Activated CD4-positive, alpha-beta T cell treated with anti-CD3 and anti-CD28 coated beads, Interleukin-2, amount 10 ng/mL, durations not matched to agents 24 days and 14 days (primary cell): Measurements from ENCODE around the gene PRKCA. TPM values are rescaled to one million over a fixed set of nuclear protein-coding genes. Genes with fewer than 3 reads are reported as not detected.
"Not testable (repeated sequence)": the region's sequence is repeated elsewhere in the genome, so short reads cannot be mapped to it uniquely, and the experiment has no call there.

Experiments used
- DNase-seq: peaks from one replicate; pipeline ENCODE4 v3.0.0; 2022
- H3K27ac Mint-ChIP-seq: one replicate; pipeline ENCODE4 v1.8.0; 2022; ENCODE audit warnings: mild to moderate bottlenecking, mixed read lengths
- H3K27me3 Mint-ChIP-seq: one replicate; pipeline ENCODE4 v1.8.0; 2022; ENCODE audit warnings: mixed read lengths
- H3K36me3 Mint-ChIP-seq: one replicate; pipeline ENCODE4 v1.8.0; 2022; ENCODE audit warnings: low read depth, mild to moderate bottlenecking, mixed read lengths
- H3K4me1 Mint-ChIP-seq: one replicate; pipeline ENCODE4 v1.8.0; 2021; ENCODE audit warnings: mixed read lengths
- H3K4me3 Mint-ChIP-seq: one replicate; pipeline ENCODE4 v1.8.0; 2022; ENCODE audit warnings: mild to moderate bottlenecking, moderate library complexity, mixed read lengths
- H3K9me3 Mint-ChIP-seq: one replicate; pipeline ENCODE4 v1.8.0; 2021; ENCODE audit warnings: mixed read lengths
- intact Hi-C: fragments of 100-400 bp; cut with micrococcal nuclease; formaldehyde crosslinking; loops from one replicate; pipeline ENCODE4 v1.15.1; 2023
- total RNA-seq: library from RNA; stranded (reverse); gene quantifications from 2 replicates; pipeline ENCODE4 v1.2.3, GENCODE V29; 2022

Gene PRKCA
- total RNA-seq = 164 TPM in 2 replicates

DNA sequence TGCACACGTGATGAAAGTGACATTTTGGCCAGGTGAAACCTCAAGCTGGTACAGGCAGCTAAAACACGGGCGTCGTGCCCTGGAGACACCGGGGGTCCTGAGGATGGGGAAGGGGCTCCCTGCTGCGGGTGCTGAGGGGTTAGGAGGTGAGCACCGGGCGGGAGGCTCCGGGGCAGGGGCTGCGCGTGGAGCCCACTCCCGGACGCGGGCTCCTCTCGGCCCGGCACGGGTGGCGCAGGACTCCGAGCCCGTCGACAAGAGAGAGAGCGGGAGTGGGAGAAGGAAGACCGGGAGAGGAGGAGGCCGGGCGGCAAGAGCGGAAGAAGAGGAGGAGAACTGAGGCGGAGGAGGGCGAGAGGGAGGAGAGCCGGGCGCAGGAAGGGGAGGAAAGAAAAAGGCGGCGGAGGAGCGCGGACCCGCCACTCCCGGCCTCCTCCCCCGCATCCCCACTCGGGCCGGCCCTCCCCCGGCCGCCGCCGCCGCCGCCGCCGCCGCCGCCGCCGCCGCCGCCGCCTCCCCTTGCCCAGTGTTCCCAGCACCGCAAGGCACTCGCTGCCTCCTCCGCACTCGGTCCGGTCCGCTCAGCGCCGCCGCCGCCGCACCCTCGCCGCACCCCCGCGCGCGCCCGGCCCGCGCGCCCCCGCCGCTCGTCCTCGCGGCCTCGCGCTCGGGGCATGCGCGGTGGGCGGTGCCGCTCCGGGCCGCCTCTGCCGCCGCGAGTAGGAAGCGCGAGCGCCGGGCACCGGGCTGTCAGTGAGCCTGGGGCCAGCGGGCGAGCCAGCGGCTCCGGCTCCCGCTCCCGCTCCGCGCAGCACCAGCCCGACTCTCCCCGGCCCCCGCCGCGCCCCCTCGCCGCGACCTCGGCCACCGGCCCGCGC lies at the start of gene PRKCA:
Gene PRKCA, plus strand, starts transcription at position 750 of the 878 bp plus-strand sequence.
- intact Hi-C loops = loop anchor here (5.0 kb wide), 2 partner anchors 45 to 365 kb away; no protein-coding TSS in a partner anchor
- no peaks in the 10 kb centered on the region for H3K27me3 Mint-ChIP-seq
- H3K4me1 Mint-ChIP-seq = peaks cover 44% of the 10 kb centered on the region
- peak within 1 kb of the TSS; percentile 96 for H3K4me3 Mint-ChIP-seq
- DNase-seq = peak; percentile 94
- no peaks in the 10 kb centered on the region for H3K9me3 Mint-ChIP-seq
- peak within 1 kb of the TSS; percentile 98 for H3K27ac Mint-ChIP-seq
- H3K36me3 Mint-ChIP-seq = peaks cover 29% of the 10 kb centered on the region

- DNase-seq, H3K9me3 Mint-ChIP-seq, intact Hi-C loops, H3K36me3 Mint-ChIP-seq, H3K27me3 Mint-ChIP-seq, H3K4me3 Mint-ChIP-seq, H3K27ac Mint-ChIP-seq: not testable (repeated sequence)
- peaks cover 15% of the 10 kb centered on the region for H3K4me1 Mint-ChIP-seq
Observed at GRCh38 chr17:66253458-66253857, 49.0 kb upstream of the PRKCA start.

DNA sequence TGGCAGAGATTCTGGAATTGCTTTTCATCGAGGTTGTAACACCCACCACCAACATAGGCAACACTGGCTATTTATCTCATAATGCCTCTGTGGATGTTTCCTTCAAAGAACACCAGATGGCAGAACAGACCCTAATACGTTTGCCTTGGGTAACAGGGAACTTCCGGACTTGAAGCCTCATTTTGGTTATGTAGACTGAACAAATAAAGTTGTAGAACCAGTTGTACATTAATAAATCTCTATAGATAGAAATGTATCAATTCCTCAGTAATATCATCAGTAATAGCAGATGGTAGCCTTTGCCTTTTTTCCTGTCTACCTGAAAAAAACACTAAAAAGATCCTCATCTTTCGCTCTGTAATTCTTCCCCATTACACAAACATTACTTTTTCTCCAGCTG lies 47.3 kb upstream of the PRKCA start:
- H3K27me3 Mint-ChIP-seq = no peaks in the 10 kb centered on the region
- intact Hi-C loops = loop anchor here (1.0 to 5.0 kb wide), 6 partner anchors 47 to 418 kb away; partner anchors contain the start of gene PRKCA
- H3K9me3 Mint-ChIP-seq = no peaks in the 10 kb centered on the region
- peak overlapping the region; percentile 66 for H3K4me3 Mint-ChIP-seq
- peak overlapping the region; percentile 52 for H3K27ac Mint-ChIP-seq
- H3K36me3 Mint-ChIP-seq = no peaks in the 10 kb centered on the region
- H3K4me1 Mint-ChIP-seq = peaks cover 15% of the 10 kb centered on the region
- peak; percentile 84 for DNase-seq

GRCh38 chr17:66255527-66255971 lies 46.9 kb upstream of the PRKCA start:
- Mint-ChIP-seq H3K36me3 (no peaks in the 10 kb centered on the region), H3K4me3 (peak overlapping the region; percentile 66)
- DNase-seq = peak; percentile 65

GRCh38 chr17:66260275-66260674 lies 42.1 kb upstream of the PRKCA start:
- Mint-ChIP-seq H3K36me3 (no peaks in the 10 kb centered on the region), H3K27me3 (peaks cover 8% of the 10 kb centered on the region), H3K27ac (no peak overlapping the region), H3K4me3 (no peak overlapping the region), H3K9me3 (no peaks in the 10 kb centered on the region), H3K4me1 (peaks cover 17% of the 10 kb centered on the region)
- intact Hi-C loops = no loop called here
- DNase-seq = no peak

More at GRCh38 chr17:66255527-66255971, 46.9 kb upstream of the PRKCA start:
- Mint-ChIP-seq H3K27ac (peak overlapping the region; percentile 52), H3K9me3 (no peaks in the 10 kb centered on the region), H3K27me3 (no peaks in the 10 kb centered on the region), H3K4me1 (peaks cover 14% of the 10 kb centered on the region)
- intact Hi-C loops = loop anchor here (1.0 to 5.0 kb wide), 6 partner anchors 47 to 418 kb away; partner anchors contain the start of gene PRKCA

GRCh38 chr17:66260688-66261087 lies 41.7 kb upstream of the PRKCA start:
- H3K4me1 Mint-ChIP-seq = peaks cover 12% of the 10 kb centered on the region
- no peaks in the 10 kb centered on the region for H3K36me3 Mint-ChIP-seq
- H3K9me3 Mint-ChIP-seq = no peaks in the 10 kb centered on the region
- no peak overlapping the region for H3K27ac Mint-ChIP-seq
- intact Hi-C loops = no loop called here
- H3K4me3 Mint-ChIP-seq = no peak overlapping the region
- no peak for DNase-seq
- peaks cover 8% of the 10 kb centered on the region for H3K27me3 Mint-ChIP-seq

DNA sequence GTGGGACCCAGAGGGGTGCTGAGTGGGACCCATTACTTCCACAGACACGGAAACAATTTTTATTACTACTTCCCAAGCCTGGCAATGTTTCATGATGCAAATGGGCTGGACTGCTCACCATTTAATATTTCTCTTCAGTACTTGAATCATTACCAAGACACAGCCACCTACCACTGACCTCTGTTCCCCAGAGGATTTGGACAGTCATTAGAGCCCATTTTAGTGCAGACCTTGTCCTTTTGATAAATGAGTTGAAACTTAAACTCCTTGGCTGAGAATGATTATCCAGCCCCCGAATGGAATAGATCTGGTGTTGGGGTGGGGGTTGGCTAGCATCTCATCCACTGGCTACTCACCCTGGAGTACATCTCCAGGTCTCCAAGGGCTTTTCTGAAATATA lies 39.6 kb upstream of the PRKCA start:
- no peaks in the 10 kb centered on the region for H3K36me3 Mint-ChIP-seq
- intact Hi-C loops = no loop called here
- no peak for DNase-seq
- H3K9me3 Mint-ChIP-seq = no peaks in the 10 kb centered on the region
- H3K4me3 Mint-ChIP-seq = no peak overlapping the region
- H3K27me3 Mint-ChIP-seq = peaks cover 12% of the 10 kb centered on the region
- H3K4me1 Mint-ChIP-seq = peaks cover 9% of the 10 kb centered on the region
- no peak overlapping the region for H3K27ac Mint-ChIP-seq

- H3K9me3 Mint-ChIP-seq = no peaks in the 10 kb centered on the region
- no peak for DNase-seq
- H3K27me3 Mint-ChIP-seq = peaks cover 15% of the 10 kb centered on the region
- peaks cover 9% of the 10 kb centered on the region for H3K4me1 Mint-ChIP-seq
- no peaks in the 10 kb centered on the region for H3K36me3 Mint-ChIP-seq
- intact Hi-C loops = no loop called here
- no peak overlapping the region for H3K4me3 Mint-ChIP-seq
- H3K27ac Mint-ChIP-seq = no peak overlapping the region
Observed at GRCh38 chr17:66264696-66265095, 37.7 kb upstream of the PRKCA start.

- peaks cover 20% of the 10 kb centered on the region for H3K27me3 Mint-ChIP-seq
- no peak for DNase-seq
- no peak overlapping the region for H3K27ac Mint-ChIP-seq
- peaks cover 11% of the 10 kb centered on the region for H3K4me1 Mint-ChIP-seq
- H3K36me3 Mint-ChIP-seq = no peaks in the 10 kb centered on the region
- peaks cover 4% of the 10 kb centered on the region for H3K9me3 Mint-ChIP-seq
- intact Hi-C loops = no loop called here
- no peak overlapping the region for H3K4me3 Mint-ChIP-seq
Observed at GRCh38 chr17:66268247-66268927, 34.0 kb upstream of the PRKCA start.

- intact Hi-C loops = no loop called here
- Mint-ChIP-seq H3K36me3 (no peaks in the 10 kb centered on the region), H3K4me1 (peaks cover 2% of the 10 kb centered on the region)
Observed at GRCh38 chr17:66270106-66270505, 32.3 kb upstream of the PRKCA start.

GRCh38 chr17:66271512-66271911 lies 30.9 kb upstream of the PRKCA start:
- H3K4me1 Mint-ChIP-seq = peaks cover 4% of the 10 kb centered on the region
- peaks cover 19% of the 10 kb centered on the region for H3K27me3 Mint-ChIP-seq
- no peak for DNase-seq
- H3K27ac Mint-ChIP-seq = no peak overlapping the region
- intact Hi-C loops = no loop called here
- no peak overlapping the region for H3K4me3 Mint-ChIP-seq
- H3K9me3 Mint-ChIP-seq = peaks cover 4% of the 10 kb centered on the region
- H3K36me3 Mint-ChIP-seq = no peaks in the 10 kb centered on the region

More at GRCh38 chr17:66270106-66270505, 32.3 kb upstream of the PRKCA start:
- H3K4me3 Mint-ChIP-seq = no peak overlapping the region
- peaks cover 17% of the 10 kb centered on the region for H3K27me3 Mint-ChIP-seq
- peaks cover 4% of the 10 kb centered on the region for H3K9me3 Mint-ChIP-seq
- H3K27ac Mint-ChIP-seq = no peak overlapping the region
- no peak for DNase-seq

DNA sequence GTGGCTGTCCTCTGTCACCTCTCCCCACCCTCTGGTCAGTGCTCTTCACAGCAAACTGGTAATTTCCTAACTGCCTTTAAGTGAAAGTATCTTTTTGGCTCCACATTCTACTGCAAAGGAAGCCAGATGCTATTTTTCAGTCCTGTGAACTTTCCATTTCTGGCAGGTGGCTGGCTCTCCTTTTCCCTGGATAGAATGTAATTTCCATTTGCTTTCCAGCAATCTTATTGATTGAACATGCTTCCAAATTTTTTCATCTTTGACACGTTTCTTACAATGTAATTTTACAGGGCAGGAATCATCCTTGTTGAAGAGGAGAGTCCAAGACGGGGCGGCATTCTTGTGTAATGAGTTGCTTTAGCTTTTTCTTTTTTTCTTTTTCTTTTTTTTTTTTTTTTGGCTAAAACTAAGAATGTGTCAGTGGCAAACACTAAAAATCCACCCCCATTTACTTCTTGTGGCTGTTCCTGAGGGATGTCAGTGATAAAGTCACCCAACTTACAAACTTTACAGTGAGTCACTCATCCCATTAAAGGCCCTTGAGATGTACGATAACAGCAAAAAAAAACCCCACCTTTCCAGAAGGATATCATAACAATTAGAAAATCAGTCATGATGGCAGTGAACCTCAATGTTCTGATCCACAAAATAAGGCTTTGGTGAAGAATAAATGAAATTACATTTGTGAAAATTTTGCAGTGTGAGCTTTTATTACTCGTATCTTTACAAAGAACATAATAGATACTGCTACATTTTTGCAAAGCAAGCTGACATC lies 29.4 kb upstream of the PRKCA start:
- Mint-ChIP-seq H3K4me1 (peaks cover 4% of the 10 kb centered on the region), H3K27ac (no peak overlapping the region), H3K36me3 (no peaks in the 10 kb centered on the region), H3K27me3 (peaks cover 21% of the 10 kb centered on the region), H3K4me3 (no peak overlapping the region), H3K9me3 (peaks cover 4% of the 10 kb centered on the region)
- DNase-seq = no peak
- intact Hi-C loops = no loop called here

DNA sequence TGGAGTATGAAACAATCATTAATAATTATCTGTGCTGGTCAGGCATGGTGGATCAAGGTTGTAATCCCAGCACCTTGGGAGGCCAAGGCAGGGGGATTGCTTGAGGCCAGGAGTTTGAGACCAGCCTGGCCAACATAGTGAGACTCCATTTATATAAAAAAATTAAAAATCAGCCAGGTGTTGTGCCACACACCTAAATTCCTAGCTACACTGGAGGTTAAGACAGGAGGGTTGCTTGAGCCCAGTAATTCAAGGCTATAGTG lies 28.9 kb upstream of the PRKCA start:
- Mint-ChIP-seq H3K9me3 (peaks cover 4% of the 10 kb centered on the region), H3K27ac (no peak overlapping the region), H3K4me3 (no peak overlapping the region), H3K36me3 (no peaks in the 10 kb centered on the region), H3K27me3 (peaks cover 19% of the 10 kb centered on the region), H3K4me1 (peaks cover 4% of the 10 kb centered on the region)
- intact Hi-C loops = no loop called here
- no peak for DNase-seq
